Ovary (tissue), 3 donors: ENCODE data around the gene LRRC18.

ENCODE experiments used
- POLR2A ChIP-seq: fragments of 450-650 bp; IDR thresholded peaks from one replicate; pipeline ENCODE4 v1.6.1; 2017; ENCODE audit warnings: antibody characterized with exemption, mild to moderate bottlenecking, moderate library complexity
- TF ChIP-seq, protein P1 (sequence below), 3 donors: fragments of 450-650 bp in 2 of 3; fragments of 200-600 bp in 1 of 3; IDR thresholded peaks; one replicate each; pipeline versions ENCODE4 v1.5.1 to v1.8.0; 2016 to 2022; ENCODE audit warnings: antibody characterized with exemption in 3 of 3, mild to moderate bottlenecking in 1 of 3
- donor health status: DM: no; HTN: no; CAD: no.

DNA sequence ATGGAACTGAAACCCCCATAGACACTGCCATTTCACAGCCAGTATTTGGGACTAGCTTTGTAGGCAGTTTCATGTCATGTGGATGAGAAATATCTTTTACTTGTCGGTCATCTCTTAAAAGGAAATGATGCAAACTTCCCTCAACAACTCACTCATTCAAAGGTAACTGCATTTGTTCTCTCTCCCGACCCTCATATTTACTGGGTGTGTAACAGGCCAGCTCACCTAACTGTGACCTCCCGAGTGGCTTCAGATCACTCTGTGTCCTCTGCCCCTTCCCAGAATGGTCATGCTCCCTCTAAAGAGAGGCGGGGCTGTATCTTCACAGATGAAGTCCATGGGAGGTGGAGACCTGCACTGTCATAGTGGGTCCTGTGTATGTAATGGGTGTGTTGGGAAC, 14.7 kb downstream of the LRRC18 start:
- TF ChIP-seq, protein P1, sequence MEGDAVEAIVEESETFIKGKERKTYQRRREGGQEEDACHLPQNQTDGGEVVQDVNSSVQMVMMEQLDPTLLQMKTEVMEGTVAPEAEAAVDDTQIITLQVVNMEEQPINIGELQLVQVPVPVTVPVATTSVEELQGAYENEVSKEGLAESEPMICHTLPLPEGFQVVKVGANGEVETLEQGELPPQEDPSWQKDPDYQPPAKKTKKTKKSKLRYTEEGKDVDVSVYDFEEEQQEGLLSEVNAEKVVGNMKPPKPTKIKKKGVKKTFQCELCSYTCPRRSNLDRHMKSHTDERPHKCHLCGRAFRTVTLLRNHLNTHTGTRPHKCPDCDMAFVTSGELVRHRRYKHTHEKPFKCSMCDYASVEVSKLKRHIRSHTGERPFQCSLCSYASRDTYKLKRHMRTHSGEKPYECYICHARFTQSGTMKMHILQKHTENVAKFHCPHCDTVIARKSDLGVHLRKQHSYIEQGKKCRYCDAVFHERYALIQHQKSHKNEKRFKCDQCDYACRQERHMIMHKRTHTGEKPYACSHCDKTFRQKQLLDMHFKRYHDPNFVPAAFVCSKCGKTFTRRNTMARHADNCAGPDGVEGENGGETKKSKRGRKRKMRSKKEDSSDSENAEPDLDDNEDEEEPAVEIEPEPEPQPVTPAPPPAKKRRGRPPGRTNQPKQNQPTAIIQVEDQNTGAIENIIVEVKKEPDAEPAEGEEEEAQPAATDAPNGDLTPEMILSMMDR (IDR thresholded peaks at IDR 0.05), result no peak
- TF ChIP-seq POLR2A, result no peak
